HG03039 (cell line): ENCODE results near the gene POC1A.
"Not testable (repeated sequence)": the region's sequence is repeated elsewhere in the genome, so short reads cannot be mapped to it uniquely, and the experiment has no call there.

Source experiments
- ATAC-seq: cut with Tn5 transposase; IDR thresholded peaks from one replicate; pipeline ENCODE4 v1.9.1; 2021; ENCODE audit warnings: mild to moderate bottlenecking, moderate library complexity; ENCODE audit not compliant: unreplicated experiment

The POC1A gene

GRCh38 chr3:52184690-52185089 is 30.5 kb upstream of the POC1A start:
- no peak for ATAC-seq

- ATAC-seq: no peak
Measured at GRCh38 chr3:52183786-52184445, 29.7 kb upstream of the POC1A start.

GRCh38 chr3:52182691-52183090 is 28.5 kb upstream of the POC1A start:
- ATAC-seq: no peak

GRCh38 chr3:52182196-52182595 is 28.0 kb upstream of the POC1A start:
- no peak for ATAC-seq

GRCh38 chr3:52181543-52181942 is 27.3 kb upstream of the POC1A start:
- ATAC-seq: no peak

- ATAC-seq: no peak
Measured at GRCh38 chr3:52178537-52178936, 24.3 kb upstream of the POC1A start.

- not testable (repeated sequence) for ATAC-seq
Measured at GRCh38 chr3:52178126-52178525, 23.9 kb upstream of the POC1A start.

GRCh38 chr3:52177701-52178042 is 23.4 kb upstream of the POC1A start:
- ATAC-seq: no peak

GRCh38 chr3:52176951-52177700 is 22.9 kb upstream of the POC1A start:
- ATAC-seq: no peak

GRCh38 chr3:52176180-52176752 is 22.0 kb upstream of the POC1A start:
- ATAC-seq: no peak

GRCh38 chr3:52175416-52176179 is 21.4 kb upstream of the POC1A start:
- ATAC-seq: no peak

GRCh38 chr3:52174896-52175295 is 20.7 kb upstream of the POC1A start:
- ATAC-seq: no peak

GRCh38 chr3:52173101-52173500 is 18.9 kb upstream of the POC1A start:
- no peak for ATAC-seq

GRCh38 chr3:52172262-52172757 is 18.1 kb upstream of the POC1A start:
- no peak for ATAC-seq

- ATAC-seq: no peak
Measured at GRCh38 chr3:52171514-52172261, 17.5 kb upstream of the POC1A start.

GRCh38 chr3:52170217-52170616 is 16.0 kb upstream of the POC1A start:
- ATAC-seq: not testable (repeated sequence)

- ATAC-seq: no peak
Measured at GRCh38 chr3:52167240-52167639, 13.0 kb upstream of the POC1A start.

GRCh38 chr3:52162250-52162872 is 8.1 kb upstream of the POC1A start:
- ATAC-seq: no peak

GRCh38 chr3:52159503-52159902 is 5.3 kb upstream of the POC1A start:
- no peak for ATAC-seq

- no peak for ATAC-seq
Measured at GRCh38 chr3:52155912-52156311, 1.7 kb upstream of the POC1A start.
